GM12878 (cell line): ENCODE data around the gene FAM111B. TPM values are rescaled to one million over a fixed set of nuclear protein-coding genes. Genes with fewer than 3 reads are reported as not detected.

ENCODE experiments used
- ATAC-seq: fragments of 200-7000 bp; cut with Tn5 transposase; 3 replicates; pipeline ENCODE4 v1.9.1; 2020; ENCODE audit warnings: mild to moderate bottlenecking, moderate library complexity
- BruUV-seq: library from RNA; stranded (reverse); fragments of 400-500 nt; replicated peaks from 2 replicates; lab custom pipeline; 2021; lab: Mats Ljungman, UMichigan
- CTCF ChIA-PET: fragments of 300-600 bp; sonication (Branson Sonifier 250); formaldehyde crosslinking; extraction: SDS; loops from one replicate; lab custom pipeline; 2021; ENCODE audit warnings: inconsistent platforms; lab: Yijun Ruan, JAX
- POLR2A ChIA-PET: fragments of 350-600 bp; formaldehyde crosslinking; extraction: SDS; loops from one replicate; lab custom pipeline; 2021; ENCODE audit warnings: inconsistent platforms; lab: Charles Lee
- RAD21 ChIA-PET: fragments of 300-600 bp; sonication (Branson Sonifier 250); formaldehyde crosslinking; loops from one replicate; lab custom pipeline; 2023; ENCODE audit warnings: antibody characterized with exemption; ENCODE audit not compliant: unreplicated experiment; lab: Charles Lee
- SMC1A ChIA-PET: fragments of 300-600 bp; sonication (Branson Sonifier 250); formaldehyde crosslinking; loops from one replicate; lab custom pipeline; 2023; ENCODE audit not compliant: unreplicated experiment, uncharacterized antibody; lab: Charles Lee
- DNase-seq: peaks from one replicate; pipeline ENCODE4 v3.0.0-alpha.2; 2011; ENCODE audit warnings: low read depth, low spot score
- FAIRE-seq: peaks from 3 replicates; lab custom pipeline; 2011; peaks lifted over from hg19 to GRCh38; lab: Jason Lieb, UNC
- H2AFZ ChIP-seq: 2 replicates; pipeline ENCODE4 v1.6.0; 2011; ENCODE audit warnings: low read depth, low read length, control low read depth; ENCODE audit not compliant: control insufficient read depth
- H3K27ac ChIP-seq: 2 replicates; pipeline ENCODE4 v1.5.1; 2011; ENCODE audit warnings: control low read depth; ENCODE audit not compliant: control insufficient read depth, insufficient read depth
- H3K27me3 ChIP-seq, 2 experiments: replicated peaks in 1 of 2; 2 replicates each; pipeline versions ENCODE4 v1.6.0 to v1.6.1; 2011; ENCODE audit warnings: low read length in 1 of 2; ENCODE audit not compliant: control insufficient read depth in 2 of 2, insufficient read depth in 2 of 2
- H3K36me3 ChIP-seq, 2 experiments: 2 replicates each; pipeline ENCODE4 v1.5.1; 2011; ENCODE audit warnings: low read length in 1 of 2; ENCODE audit not compliant: control insufficient read depth in 2 of 2, insufficient read depth in 2 of 2
- H3K4me1 ChIP-seq: 2 replicates; pipeline ENCODE4 v1.6.1; 2011; ENCODE audit warnings: mild to moderate bottlenecking, low read length, moderate library complexity, mixed read lengths; ENCODE audit not compliant: control insufficient read depth, insufficient read depth
- H3K4me2 ChIP-seq: 2 replicates; pipeline ENCODE4 v1.6.0; 2011; ENCODE audit warnings: control low read depth; ENCODE audit not compliant: control insufficient read depth, insufficient read depth
- H3K4me3 ChIP-seq: fragments of 200-600 bp; sonication (generic); 2 replicates; pipeline ENCODE4 v1.5.1; 2016
- H3K79me2 ChIP-seq: 2 replicates; pipeline ENCODE4 v1.6.0; 2011; ENCODE audit warnings: low read length; ENCODE audit not compliant: control insufficient read depth, insufficient read depth
- H3K9ac ChIP-seq: 2 replicates; pipeline ENCODE4 v1.8.0; 2011; ENCODE audit warnings: low read length, control low read depth, mixed read lengths; ENCODE audit not compliant: control insufficient read depth, insufficient read depth
- H3K9me3 ChIP-seq: replicated peaks from 3 replicates; pipeline ENCODE4 v1.5.1; 2011; ENCODE audit warnings: mild to moderate bottlenecking, low read length; ENCODE audit not compliant: control insufficient read depth, insufficient read depth
- H4K20me1 ChIP-seq: 2 replicates; pipeline ENCODE4 v1.6.0; 2011; ENCODE audit not compliant: control insufficient read depth, insufficient read depth
- GATAD2B ChIP-seq: fragments of 450-650 bp; conservative IDR thresholded peaks from 2 replicates; pipeline ENCODE4 v1.6.1; 2017; ENCODE audit warnings: low read depth, mild to moderate bottlenecking, moderate library complexity
- HCFC1 ChIP-seq: fragments of 150-350 bp; IDR thresholded peaks from 2 replicates; pipeline ENCODE4 v1.6.1; 2014; ENCODE audit warnings: low read length
- HDAC2 ChIP-seq: fragments of 200-600 bp; sonication (generic); IDR thresholded peaks from 2 replicates; pipeline ENCODE4 v1.6.1; 2017
- IKZF1 ChIP-seq: fragments of 450-650 bp; conservative IDR thresholded peaks from 2 replicates; pipeline ENCODE4 v1.6.1; 2017; ENCODE audit warnings: antibody characterized with exemption, mild to moderate bottlenecking
- MEF2A ChIP-seq: IDR thresholded peaks from 2 replicates; pipeline ENCODE4 v1.6.1; 2011; ENCODE audit warnings: low read depth, mild to moderate bottlenecking, low read length, moderate library complexity; ENCODE audit not compliant: insufficient read depth
- POLR2AphosphoS2 ChIP-seq: IDR thresholded peaks from 2 replicates; pipeline ENCODE4 v1.6.1; 2011; ENCODE audit warnings: low read depth, mild to moderate bottlenecking, low read length, improper control_type of control experiment, moderate library complexity
- SMAD5 ChIP-seq: IDR thresholded peaks from 2 replicates; pipeline ENCODE4 v1.6.1; 2016; ENCODE audit warnings: antibody characterized with exemption, low read depth
- SMC3 ChIP-seq: IDR thresholded peaks from 2 replicates; pipeline ENCODE4 v1.6.1; 2011; ENCODE audit warnings: low read length, improper control_type of control experiment, borderline replicate concordance
- SRF ChIP-seq, 2 experiments: IDR thresholded peaks; 2 replicates each; pipeline ENCODE4 v1.6.1; 2011; ENCODE audit warnings: low read depth in 2 of 2, low read length in 2 of 2, mild to moderate bottlenecking in 1 of 2, moderate library complexity in 1 of 2
- STAT3 ChIP-seq: IDR thresholded peaks from 2 replicates; pipeline ENCODE4 v1.6.1; 2011; ENCODE audit warnings: low read depth, low read length, improper control_type of control experiment
- ZNF24 ChIP-seq: fragments of 450-650 bp; IDR thresholded peaks from 2 replicates; pipeline ENCODE4 v1.6.1; 2017; ENCODE audit warnings: antibody characterized with exemption, mild to moderate bottlenecking
- ZNF687 ChIP-seq: fragments of 450-650 bp; IDR thresholded peaks from 2 replicates; pipeline ENCODE4 v1.6.1; 2017; ENCODE audit warnings: mild to moderate bottlenecking, moderate library complexity
- ZZZ3 ChIP-seq: IDR thresholded peaks from 2 replicates; pipeline ENCODE4 v1.6.1; 2011; ENCODE audit warnings: low read depth; ENCODE audit not compliant: control insufficient read depth, insufficient read length
- WGBS: methylation state at CpG from one replicate; pipeline ENCODE4 v1.1.6; 2016; ENCODE audit warnings: low lambda C conversion rate; ENCODE audit not compliant: insufficient replicate concordance, insufficient coverage; ENCODE audit errors: missing lambda C conversion rate; 5-methylcytosine and 5-hydroxymethylcytosine counted together
- in situ Hi-C: fragments of 300-500 bp; cut with MboI; formaldehyde crosslinking; loops from 9 replicates; pipeline ENCODE4 v1.14.3; 2018; ENCODE audit warnings: mixed read lengths
- intact Hi-C: fragments of 100-400 bp; cut with micrococcal nuclease; formaldehyde crosslinking; loops from one replicate; pipeline ENCODE4 v1.14.2; 2022; ENCODE audit not compliant: unreplicated experiment
- polyA plus RNA-seq, 11 experiments: library from polyadenylated mRNA; depleted of rRNA in 4 of 11; unstranded in 6 of 11; stranded (reverse) in 5 of 11; fragments of >200 nt; fragmentation: Nextera tagmentation in 4 of 11; fragmentation: Illumina TruSeq in 1 of 11; extraction: Ambion mirVana in 4 of 11; extraction: Trizol in 1 of 11; gene quantifications; 1 replicate in 1 of 11; 2 replicates in 10 of 11; pipeline versions ENCODE4 v1.2.1 to v1.2.3, GENCODE V29; 2011 to 2016; ENCODE audit warnings: inconsistent platforms in 2 of 11, missing spikeins in 2 of 11, low read depth in 1 of 11
- total RNA-seq, 4 experiments: library from RNA; depleted of rRNA in 3 of 4; stranded (reverse); fragments of >200 nt in 3 of 4; fragmentation: Illumina TruSeq in 1 of 4; extraction: Trizol in 1 of 4; gene quantifications; 2 replicates each; pipeline versions ENCODE4 v1.2.1 to v1.2.3, GENCODE V29; 2013 to 2021
- TF ChIP-seq, protein P1 (sequence below): fragments of 150-350 bp; IDR thresholded peaks from 2 replicates; pipeline ENCODE4 v1.6.1; 2014; ENCODE audit warnings: mild to moderate bottlenecking, low read depth, low read length
- TF ChIP-seq, protein P2 (sequence below): IDR thresholded peaks from 2 replicates; pipeline ENCODE4 v1.6.1; 2012; ENCODE audit warnings: low read length, inconsistent platforms

FAM111B gene
- total and polyA plus RNA-seq, 10 of the 15 experiments (the other 5 are each of a cell fraction or from before 2014, with no cell fraction given): 35.9 to 97.2 (median 62.1) TPM

DNA sequence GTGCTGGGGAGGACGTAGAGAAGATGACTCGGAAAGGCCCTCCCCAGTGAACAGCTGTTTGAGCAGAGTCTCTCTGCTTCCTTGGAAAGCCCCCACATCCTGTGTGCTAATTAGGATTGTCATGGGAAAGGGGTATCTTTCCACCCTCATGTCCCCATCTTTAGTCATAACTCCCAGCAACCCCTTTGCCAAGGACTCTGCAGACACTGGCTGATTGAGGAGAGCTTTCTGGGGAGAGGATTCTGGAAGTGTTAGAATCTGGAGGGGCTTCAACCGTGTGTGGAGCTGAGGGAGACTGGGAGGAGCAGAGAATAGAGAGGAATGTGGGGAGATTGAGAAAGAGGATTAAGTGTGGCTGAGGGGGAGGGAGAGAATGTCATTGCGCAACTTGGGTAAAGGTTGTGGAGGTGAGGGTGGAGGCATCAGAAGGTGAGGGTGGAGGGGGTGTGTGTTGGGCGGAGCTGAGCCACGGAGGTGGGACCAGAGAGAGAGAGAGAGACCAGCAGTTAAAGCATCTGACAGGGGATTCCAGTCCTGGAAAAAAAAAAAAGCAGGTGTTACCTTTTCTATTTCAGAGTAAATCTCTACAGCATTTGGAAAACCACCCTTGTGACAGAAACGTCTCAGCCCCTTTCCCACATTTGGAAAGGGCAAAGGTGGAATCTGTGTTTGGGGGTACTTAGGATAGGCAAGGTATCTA is 67.1 kb downstream of the FAM111B start:
- 35% methylated on average over 5 of the region's 7 CpGs for WGBS
- Histone ChIP-seq H2AFZ (no peak overlapping the region), H3K4me2 (peak overlapping the region; percentile 93), H3K79me2 (peaks cover 60% of the 10 kb centered on the region), H3K9me3 (peaks cover 10% of the 10 kb centered on the region; the same call in 2 of the 3 replicates), H4K20me1 (no peaks in the 10 kb centered on the region), H3K36me3 (0 out of 4 replicates have a peak, but pooled peaks cover 0 to 3% of the 10 kb centered on the region in 2 experiments), H3K9ac (peak overlapping the region; percentile 83), H3K4me1 (peaks cover 6% of the 10 kb centered on the region), H3K27ac (peak overlapping the region; percentile 84), H3K4me3 (peak overlapping the region; percentile 93), H3K27me3 (no peaks in the 10 kb centered on the region)
- in situ Hi-C loops: loop anchor here (5.0 to 10.0 kb wide), 3 partner anchors 33 to 381 kb away; no protein-coding TSS in a partner anchor
- POLR2A ChIA-PET: interaction anchor here (0.6 to 4.3 kb wide), 12 partner anchors 9 to 392 kb away, joined by 3 to 32 read pairs (median 8); partner anchors contain the start of gene MPEG1
- intact Hi-C loops: loop anchor here (1.0 to 5.0 kb wide), 2 partner anchors 12 to 208 kb away; no protein-coding TSS in a partner anchor
- CTCF ChIA-PET: interaction anchor here (0.6 to 30.3 kb wide), 14 partner anchors 8 to 257 kb away, joined by 3 to 1180 read pairs (median 6); partner anchors contain the start of gene MPEG1
- no TSS peak for BruUV-seq
- SMC1A ChIA-PET: interaction anchor here (1.0 to 14.9 kb wide), 12 partner anchors 11 to 255 kb away, joined by 3 to 155 read pairs (median 6); partner anchors contain the start of gene MPEG1
- ATAC-seq (peak; percentile 60), FAIRE-seq (no peak), DNase-seq (no peak)
- RAD21 ChIA-PET: interaction anchor here (0.8 to 9.0 kb wide), 14 partner anchors 10 to 109 kb away, joined by 3 to 183 read pairs (median 4); partner anchors contain the start of gene MPEG1
- TF ChIP-seq SRF (IDR thresholded peaks at IDR 0.05; ENCODE audit: low read depth in 2 of 2, low read length in 2 of 2) (no peak), MEF2A (no peak), SMAD5 (0 out of 2 replicates have a peak, but pooled peaks have one; percentile 69), SMC3 (no peak), STAT3 (no peak), POLR2AphosphoS2 (0 out of 2 replicates have a peak, but pooled peaks have one; percentile 60), IKZF1 (peak; percentile 85), ZNF24 (peak; percentile 84), ZZZ3 (no peak), GATAD2B (peak; percentile 22; the same call in 1 of the 2 replicates), HCFC1 (no peak), HDAC2 (no peak), ZNF687 (peak; percentile 63; the same call in 1 of the 2 replicates)
- TF ChIP-seq, protein P1, sequence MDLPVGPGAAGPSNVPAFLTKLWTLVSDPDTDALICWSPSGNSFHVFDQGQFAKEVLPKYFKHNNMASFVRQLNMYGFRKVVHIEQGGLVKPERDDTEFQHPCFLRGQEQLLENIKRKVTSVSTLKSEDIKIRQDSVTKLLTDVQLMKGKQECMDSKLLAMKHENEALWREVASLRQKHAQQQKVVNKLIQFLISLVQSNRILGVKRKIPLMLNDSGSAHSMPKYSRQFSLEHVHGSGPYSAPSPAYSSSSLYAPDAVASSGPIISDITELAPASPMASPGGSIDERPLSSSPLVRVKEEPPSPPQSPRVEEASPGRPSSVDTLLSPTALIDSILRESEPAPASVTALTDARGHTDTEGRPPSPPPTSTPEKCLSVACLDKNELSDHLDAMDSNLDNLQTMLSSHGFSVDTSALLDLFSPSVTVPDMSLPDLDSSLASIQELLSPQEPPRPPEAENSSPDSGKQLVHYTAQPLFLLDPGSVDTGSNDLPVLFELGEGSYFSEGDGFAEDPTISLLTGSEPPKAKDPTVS: no peak
- TF ChIP-seq, protein P2, sequence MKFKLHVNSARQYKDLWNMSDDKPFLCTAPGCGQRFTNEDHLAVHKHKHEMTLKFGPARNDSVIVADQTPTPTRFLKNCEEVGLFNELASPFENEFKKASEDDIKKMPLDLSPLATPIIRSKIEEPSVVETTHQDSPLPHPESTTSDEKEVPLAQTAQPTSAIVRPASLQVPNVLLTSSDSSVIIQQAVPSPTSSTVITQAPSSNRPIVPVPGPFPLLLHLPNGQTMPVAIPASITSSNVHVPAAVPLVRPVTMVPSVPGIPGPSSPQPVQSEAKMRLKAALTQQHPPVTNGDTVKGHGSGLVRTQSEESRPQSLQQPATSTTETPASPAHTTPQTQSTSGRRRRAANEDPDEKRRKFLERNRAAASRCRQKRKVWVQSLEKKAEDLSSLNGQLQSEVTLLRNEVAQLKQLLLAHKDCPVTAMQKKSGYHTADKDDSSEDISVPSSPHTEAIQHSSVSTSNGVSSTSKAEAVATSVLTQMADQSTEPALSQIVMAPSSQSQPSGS: 0 out of 2 replicates have a peak, but pooled peaks have one; percentile 35
